ENCODE data around the gene DET1.
A peak's percentile ranks its signal among the peaks of the same experiment; 100 is the strongest.
"Not testable (repeated sequence)": the region's sequence is repeated elsewhere in the genome, so short reads cannot be mapped to it uniquely, and the experiment has no call there.

The DET1 gene

DNA sequence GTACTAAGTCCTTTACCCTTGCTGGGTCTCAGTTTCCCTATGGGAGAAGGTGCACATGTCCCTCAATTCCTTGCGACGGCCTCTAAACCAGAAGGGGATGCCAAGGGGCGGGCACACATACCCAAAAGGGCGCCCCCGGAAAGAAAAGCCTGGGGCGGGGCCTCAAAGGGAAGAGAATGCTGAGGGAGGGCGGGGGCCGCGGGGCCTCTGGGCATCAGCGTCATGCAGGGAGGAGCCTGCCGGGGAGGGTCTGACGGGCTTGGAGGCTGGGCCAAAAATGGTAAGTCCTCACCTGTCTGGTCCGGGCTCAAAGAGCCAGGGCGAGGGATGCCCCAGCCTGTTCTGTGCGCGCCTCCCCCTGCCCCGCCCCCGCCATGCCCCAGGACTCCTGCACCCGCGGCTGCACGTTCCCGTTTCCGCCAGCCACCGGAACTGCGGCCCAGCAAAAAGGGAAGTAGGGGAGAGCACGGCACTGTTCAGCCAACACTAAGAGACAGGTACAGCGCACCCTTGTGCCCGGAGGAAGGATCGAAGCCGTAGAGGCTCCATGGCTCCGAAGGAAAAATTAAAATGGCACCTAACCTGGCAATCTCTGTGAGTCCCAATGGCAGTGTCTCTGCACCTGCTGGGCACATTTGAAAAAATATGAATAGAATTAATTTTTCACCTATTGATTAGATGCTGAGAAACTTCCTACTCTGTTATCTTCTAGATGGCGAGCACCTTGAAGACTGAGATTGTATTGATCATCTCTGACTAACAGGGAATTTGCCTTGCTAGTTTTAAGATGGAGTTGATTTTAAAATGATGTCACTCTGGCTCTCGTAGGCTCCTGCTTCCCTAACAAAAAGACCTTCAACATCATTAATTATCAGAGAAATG, at the start of gene DET1:
Gene DET1, minus strand, starts transcription at position 434 of the 882 bp plus-strand sequence. CDS start 14,976 bp downstream, outside the sequence.
- peak; percentile 90 for DNase-seq (ENCODE audit: low spot score)

DNA sequence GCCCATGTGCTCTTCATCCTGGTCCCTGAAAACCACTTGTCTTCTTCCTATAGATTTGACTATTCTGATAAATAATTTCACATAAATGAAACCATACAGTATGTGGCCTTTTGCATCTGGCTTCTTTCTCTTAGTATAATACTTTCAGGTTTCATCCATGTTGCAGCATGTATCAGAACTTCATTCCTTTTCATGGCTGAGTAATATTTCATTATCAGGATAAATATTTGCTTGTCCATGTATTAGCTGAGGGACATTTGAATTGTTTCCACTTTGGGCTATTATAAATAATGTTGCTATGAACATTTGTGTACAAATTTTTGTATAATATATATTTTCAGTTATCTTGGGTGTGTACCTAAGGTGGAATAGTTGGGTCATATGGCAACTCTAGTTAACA, 44.9 kb upstream of the DET1 start:
- no peak for DNase-seq (ENCODE audit: low spot score)

DNA sequence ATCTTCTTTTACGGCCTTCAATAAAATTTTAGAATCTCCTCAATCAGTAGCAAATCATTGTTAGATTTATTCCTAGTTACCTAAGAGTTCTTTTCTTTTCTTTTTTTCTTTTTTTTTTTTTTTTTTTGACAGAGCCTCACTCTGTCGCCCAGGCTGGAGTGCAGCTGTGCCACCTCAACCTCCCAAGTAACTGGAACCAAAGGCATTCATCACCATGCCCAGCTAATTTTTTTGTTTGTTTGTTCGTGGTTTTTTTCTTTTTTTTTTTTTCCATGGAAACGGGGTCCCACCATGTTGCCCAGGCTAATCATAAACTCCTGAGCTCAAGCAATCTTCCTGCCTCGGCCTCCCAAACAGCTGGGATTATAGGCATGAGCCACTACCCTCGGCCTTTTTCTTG, 44.3 kb upstream of the DET1 start:
- no peak for DNase-seq (ENCODE audit: low spot score)

DNA sequence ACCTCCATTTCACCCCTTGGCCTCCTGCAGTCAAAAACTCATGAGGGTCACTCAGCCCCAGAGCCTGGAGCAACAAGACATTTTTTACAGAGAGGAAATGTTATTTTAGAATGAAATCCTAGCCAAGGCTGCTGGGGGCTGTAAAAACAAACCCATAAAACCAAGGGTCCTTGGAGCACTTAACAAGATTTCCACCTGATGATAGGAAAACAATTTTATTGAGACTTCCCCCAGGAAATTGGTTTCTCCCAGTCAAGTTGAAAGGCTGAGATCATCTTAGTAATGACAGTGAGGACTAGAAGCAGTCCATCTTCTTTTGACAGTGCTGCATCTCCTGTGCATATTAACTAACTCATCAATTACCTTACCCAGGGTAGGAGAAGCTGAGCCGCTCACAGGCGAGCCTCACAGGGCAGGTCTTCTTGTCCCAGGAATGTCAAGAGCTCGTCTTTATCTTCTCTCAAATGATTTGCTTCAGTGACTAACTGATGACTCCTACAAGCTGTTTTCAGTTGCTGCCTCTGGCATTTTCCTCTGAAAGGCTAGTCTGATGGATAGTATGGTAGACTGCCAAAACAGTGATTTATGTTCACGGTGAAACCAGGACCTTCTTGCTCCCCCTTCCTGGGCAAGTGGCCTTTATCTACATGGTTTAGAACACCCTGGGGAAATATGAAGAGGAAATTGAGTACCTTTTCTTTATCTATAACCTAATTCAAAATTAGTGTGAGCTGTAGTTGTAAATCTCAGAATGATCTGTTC, 40.1 kb upstream of the DET1 start:
- DNase-seq (ENCODE audit: low spot score) = no peak

DNA sequence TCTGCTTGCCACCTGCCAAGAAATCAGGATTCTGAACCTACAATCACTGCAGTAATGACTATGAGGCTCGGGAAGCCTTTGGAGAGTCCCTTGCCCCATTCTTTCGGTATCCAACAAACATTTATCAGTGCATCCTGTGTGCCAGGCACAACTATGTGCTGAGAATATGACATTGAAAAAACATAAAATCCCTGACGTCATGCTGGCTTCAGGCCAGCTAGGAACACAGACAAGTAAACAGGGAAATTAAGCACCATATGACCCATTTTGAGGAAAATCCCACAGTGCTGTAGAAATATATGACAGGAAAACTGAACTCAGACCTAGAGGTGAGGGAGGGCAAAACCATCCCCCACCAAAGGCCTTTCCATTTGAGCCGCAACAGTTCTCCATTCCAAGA, 34.1 kb upstream of the DET1 start:
- DNase-seq (ENCODE audit: low spot score) = no peak

DNA sequence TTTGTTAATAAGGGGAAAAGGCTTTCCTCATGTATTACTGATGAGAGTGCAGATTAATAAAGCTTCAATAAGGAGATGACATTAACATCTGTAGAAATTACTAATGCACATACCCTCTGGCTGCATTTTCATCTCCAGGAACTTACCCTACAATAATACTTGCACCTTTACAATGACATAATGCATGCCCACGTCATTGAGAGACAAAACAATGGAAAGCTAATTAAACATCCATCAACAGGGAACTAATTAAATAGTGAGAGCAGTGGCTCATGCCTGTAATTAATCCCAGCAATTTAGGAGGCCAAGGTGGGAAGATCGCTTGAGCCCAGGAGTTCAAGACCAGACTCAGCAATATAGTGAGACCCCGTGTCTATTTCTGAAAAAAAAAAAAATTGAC, 32.8 kb upstream of the DET1 start:
- no peak for DNase-seq (ENCODE audit: low spot score)

DNA sequence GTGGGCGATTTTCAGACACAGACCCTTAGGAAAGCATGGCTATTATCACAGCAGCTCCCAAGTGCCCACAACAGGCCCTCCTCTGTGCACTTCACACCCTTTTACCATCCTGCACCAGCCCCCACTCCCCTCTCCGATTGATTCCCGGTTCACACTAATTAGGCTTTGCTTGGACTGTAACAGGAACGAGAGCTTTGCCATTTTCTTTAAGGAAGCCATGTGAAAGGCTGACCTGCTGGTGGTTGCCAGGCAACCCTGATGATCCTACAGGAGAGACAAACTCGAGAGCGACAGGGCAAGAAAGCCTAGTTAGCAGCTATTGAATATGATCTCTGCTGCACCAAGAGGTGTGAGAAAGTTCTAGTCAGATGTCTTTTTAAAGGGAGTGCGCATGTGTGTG, 28.2 kb upstream of the DET1 start:
- DNase-seq (ENCODE audit: low spot score) = no peak

DNA sequence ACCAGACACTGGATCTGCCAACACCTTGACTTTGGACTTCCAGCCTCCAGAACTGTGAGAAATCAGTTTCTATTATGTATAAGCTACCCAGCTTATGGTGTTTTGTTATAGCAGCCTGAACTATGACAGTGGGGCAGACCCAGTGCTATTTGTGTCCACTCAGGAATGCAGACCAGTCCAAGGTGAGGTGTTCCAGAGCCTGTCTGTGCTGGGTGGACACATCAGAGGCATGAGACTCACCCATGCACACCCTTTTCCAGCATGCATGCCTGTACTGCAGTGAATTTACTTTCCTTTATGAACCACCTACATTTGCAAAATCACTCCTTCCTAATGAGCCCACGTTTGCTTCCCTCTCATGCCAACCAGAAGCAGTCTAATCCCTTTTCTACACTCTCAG, 27.6 kb upstream of the DET1 start:
- DNase-seq (ENCODE audit: low spot score) = no peak

DNA sequence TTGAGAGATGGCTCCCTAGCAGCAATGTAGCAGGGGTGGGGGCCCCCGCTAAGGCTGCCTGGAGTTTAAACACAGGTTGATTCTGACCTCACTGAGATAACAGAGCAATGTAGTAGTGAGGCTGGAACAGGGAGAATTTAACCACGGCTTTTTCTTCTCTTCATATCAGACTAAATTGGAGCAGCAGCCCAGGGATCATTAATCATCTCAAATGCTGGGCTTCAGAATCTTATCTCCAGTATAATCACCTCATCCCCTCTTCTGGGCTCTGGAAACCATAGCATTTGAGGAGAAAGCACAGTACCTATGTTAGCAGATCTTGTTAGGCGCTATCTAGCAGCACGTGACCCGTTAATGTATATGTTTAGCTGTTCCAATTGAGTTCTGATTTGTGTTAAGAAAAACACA, 25.4 kb upstream of the DET1 start:
- DNase-seq (ENCODE audit: low spot score) = no peak

DNA sequence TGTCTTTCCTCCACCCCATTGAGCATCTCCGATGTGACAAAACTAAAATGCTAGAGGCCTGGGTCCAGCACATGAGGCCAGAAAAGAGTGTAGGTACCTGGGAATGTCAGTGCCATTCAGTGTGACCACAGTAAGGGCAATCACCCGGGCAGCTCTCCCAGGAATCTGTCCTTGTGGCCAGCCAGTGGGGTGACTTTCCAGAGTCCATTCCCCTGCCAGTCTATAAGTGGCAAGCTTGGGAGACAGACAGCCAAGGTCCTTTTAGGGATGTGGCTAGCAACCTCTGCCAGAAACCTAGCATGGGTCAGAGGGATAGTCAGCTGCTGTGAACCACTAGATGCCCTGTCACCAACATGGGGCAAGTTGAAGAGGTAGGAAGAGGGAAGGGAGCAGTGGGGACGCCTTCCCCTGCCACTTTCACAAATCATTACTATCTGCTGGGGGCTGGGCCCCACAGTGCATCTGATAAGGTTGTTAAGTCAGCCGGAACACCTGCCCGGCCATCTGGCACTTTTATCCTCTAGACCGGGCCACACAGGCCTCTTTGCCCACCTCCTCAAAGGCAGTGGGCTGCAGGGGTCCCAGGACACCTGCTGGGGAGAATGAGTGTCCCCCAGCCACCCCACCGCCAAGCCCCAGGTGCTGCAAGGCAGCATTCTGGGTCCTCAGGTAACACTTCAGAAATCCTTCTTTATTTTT, 24.8 kb upstream of the DET1 start:
- no peak for DNase-seq (ENCODE audit: low spot score)

DNA sequence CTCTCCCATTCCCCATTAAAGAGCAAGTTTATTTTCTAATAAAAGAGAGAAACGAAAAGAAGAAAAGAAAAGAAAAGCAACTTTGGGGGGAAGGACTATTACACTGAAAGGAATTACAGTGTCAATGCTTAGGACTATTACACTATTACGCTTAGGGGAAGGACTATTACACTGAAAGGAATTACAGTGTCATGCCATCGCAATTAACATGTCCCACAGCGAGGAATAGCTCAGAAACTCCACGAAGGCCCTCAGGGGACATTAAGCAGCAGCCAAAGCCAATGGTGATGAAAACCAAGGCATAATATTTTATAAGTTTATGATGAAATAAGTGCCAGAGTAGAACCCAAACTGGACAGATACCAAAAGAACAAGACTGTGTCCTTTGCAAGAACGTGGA, 22.1 kb upstream of the DET1 start:
- no peak for DNase-seq (ENCODE audit: low spot score)

DNA sequence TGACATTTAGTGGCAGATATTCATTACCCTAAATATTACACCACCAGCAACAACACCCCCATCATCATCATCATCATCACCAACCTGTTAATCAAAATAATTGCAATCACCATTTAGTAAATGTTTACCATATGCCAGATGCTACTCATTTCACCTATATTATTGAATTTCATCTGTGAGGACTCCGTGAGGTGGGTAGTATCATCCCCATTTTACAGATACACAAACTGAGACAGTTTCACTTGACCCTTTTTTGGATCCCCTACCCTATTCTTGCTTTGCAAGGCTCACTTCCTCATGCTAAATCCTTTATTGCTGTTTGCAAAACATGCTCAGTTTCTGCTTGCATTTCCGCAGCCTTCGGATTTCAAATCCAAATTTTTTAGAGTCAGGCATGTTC, 18.3 kb upstream of the DET1 start:
- no peak for DNase-seq (ENCODE audit: low spot score)

DNA sequence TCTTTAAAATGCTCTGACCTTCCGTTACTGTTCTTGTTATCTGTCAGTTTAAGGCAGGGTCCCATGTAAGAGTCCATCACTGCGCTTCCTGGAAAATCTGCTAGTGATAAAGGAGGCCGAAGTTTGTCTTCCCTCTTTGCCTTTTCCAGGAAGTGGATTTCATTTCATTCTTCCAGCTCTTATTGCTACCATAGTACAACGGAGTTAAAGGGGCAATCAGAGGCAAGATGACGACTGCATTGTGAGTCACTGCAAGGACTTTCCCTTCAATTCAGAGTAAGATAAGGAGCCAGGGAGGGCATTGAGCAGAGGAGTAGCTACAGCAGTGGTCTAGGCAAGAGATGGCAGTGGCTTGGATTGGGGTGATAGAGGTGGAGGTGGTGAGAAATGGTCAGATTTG, 17.2 kb upstream of the DET1 start:
- no peak for DNase-seq (ENCODE audit: low spot score)

DNA sequence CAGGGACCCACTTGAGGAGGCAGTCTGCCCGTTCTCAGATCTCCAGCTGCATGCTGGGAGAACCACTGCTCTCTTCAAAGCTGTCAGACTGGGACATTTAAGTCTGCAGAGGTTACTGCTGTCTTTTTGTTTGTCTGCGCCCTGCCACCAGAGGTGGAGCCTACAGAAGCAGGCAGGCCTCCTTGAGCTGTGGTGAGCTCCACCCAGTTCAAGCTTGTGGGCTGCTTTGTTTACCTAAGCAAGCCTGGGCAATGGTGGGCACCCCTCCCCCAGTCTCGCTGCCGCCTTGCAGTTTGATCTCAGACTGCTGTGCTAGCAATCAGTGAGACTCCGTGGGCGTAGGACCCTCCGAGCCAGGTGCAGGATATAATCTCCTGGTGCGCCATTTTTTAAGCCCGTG, 13.1 kb upstream of the DET1 start:
- DNase-seq (ENCODE audit: low spot score) = not testable (repeated sequence)

DNA sequence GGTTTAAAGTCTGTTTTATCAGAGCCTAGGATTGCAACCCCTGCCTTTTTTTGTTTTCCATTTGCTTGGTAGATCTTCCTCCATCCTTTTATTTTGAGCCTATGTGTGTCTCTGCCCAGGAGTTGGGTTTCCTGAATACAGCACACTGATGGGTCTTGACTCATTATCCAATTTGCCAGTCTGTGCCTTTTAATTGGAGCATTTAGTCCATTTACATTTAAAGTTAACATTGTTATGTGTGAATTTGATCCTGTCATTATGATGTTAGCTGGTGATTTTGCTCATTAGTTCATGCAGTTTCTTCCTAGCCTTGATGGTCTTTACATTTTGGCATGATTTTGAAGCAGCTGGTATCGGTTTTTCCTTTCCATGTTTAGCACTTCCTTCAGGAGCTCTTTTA, 11.5 kb upstream of the DET1 start:
- DNase-seq (ENCODE audit: low spot score) = not testable (repeated sequence)

DNA sequence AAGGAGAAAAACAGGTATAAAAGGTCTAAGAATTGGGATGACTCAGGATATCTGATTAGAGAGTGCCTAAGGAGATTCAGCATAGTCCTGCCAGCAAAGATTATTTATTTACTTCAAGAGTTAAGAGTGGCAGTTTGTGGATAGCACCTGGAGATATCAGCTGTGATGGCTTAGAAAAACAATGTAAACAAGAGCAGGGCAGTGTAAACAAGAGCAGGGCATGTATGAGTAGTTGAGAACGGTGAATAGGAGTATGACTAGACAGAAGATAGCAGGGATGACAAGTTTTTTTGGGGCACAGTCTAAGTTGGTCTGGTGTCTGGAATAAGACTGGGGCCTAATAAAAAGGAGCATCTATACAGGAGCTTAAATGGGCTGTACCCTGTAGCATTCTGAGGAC, 1.5 kb upstream of the DET1 start:
- DNase-seq (ENCODE audit: low spot score) = not testable (repeated sequence)

DNA sequence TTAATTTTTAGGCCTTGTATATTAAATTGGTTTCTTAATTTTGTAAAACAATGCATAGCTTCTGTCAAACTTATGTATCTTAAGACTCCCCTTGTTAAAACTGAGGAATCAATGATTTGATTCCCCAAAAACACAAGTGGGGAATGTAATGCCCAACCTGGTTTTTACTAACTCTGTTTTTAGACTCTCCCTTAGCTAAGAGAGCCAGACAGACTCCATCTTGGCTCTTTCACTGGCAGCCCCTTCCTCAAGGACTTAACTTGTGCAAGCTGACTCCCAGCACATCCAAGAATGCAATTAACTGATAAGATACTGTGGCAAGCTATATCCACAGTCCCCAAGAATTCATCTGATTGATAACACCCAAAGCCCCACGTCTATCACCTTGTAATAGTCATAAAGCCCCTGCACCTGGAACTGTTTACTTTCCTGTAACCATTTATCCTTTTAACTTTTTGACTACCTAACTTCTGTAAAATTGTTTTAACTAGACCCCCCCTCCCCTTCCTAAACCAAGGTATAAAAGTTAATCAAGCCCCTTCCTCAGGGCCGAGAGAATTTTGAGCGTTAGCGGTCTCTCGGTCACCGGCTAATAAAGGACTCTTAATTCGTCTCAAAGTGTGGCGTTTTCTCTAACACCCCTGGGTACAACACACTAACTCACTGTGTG, 768 bp downstream of the DET1 start:
- not testable (repeated sequence) for DNase-seq (ENCODE audit: low spot score)

DNA sequence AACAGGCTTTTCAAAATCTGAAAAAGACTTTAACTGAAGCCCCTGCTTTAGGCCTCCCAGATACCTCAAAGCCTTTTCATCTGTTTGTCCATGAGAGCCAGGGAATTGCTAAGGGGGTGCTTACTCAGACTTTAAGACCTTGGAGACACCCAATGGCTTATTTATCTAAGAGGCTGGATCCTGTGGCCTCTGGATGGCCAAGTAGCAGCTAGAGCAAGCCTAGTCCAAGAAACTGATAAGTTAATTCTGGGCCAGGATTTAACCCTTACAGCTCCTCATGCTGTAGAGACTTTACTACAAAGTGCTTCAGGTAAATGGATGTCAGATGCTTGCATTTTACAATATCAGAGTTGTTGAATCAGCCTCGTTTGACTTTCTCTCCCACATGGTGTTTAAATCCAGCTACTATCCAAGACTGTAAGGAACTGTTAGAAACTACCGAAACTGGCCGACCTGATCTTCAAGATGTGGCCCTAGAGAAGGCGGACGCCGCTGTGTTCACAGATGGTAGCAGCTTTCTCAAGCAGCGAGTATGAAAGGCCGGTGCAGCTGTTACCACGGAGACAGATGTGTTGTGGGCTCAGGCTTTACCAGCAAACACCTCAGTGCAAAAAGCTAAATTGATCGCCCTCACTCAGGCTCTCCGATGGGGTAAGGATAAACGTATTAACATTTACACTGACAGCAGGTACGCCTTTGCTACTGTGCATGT, 3.3 kb downstream of the DET1 start:
- no peak for DNase-seq (ENCODE audit: low spot score)

DNA sequence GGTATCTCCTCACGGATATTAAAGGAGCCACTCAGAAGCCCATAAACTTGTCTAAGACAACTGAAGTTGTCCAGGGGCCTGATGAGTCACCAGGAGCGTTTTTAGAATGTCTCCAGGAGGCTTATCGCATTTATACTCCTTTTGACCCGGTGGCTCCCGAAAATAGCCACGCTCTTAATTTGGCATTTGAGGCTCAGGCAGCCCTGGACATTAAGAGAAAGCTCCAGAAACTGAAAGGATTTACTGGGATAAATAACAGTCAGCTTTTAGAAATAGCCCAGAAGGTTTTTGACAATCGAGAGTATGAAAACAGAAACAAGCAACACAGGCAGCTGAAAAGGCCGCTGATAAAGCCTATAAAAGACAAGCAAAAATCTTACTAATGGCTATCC, 4.1 kb downstream of the DET1 start:
- no peak for DNase-seq (ENCODE audit: low spot score)

DNA sequence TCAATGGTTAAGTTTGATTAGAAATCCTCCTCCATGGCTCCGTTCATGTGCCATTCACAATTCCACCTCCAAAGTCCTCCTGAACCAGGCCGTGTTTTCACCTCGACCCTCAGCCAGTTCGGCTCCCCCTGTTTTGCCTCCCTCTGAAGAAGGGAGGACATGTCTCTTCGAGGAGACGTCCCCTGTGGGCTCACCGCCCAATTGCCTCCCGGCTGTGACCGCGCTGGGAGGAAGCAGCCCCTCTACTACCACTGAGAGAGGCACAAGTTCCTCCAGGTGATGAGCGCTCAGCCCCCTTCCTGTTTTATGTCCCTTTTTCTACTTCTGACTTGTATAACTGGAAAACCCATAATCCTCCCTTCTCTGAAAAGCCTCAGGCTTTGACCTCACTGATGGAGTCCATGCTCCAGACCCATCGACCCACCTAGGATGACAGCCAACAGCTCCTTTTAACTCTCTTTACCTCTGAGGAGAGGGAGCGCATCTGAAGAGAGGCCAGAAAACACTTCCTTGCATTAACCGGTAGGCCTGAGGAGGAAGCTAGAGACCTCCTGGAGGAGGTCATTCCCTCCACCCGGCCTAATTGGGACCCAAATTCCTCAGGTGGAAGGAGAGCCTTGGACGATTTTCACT, 4.7 kb downstream of the DET1 start:
- no peak for DNase-seq (ENCODE audit: low spot score)

DNA sequence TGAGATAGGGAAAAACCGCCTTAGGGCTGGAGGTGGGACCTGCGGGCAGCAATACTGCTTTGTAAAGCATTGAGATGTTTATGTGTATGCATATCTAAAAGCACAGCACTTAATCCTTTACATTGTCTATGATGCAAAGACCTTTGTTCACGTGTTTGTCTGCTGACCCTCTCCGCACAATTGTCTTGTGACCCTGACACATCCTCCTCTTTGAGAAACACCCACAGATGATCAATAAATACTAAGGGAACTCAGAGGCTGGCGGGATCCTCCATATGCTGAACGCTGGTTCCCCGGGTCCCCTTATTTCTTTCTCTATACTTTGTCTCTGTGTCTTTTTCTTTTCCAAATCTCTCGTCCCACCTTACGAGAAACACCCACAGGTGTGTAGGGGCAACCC, 5.4 kb downstream of the DET1 start:
- DNase-seq (ENCODE audit: low spot score) = not testable (repeated sequence)

All from germinal center (tissue), 1 donor.